Measurements from ENCODE around the gene METTL16. TPM values are rescaled to one million over a fixed set of nuclear protein-coding genes. Genes with fewer than 3 reads are reported as not detected.
A peak's percentile ranks its signal among the peaks of the same experiment; 100 is the strongest.

The METTL16 gene
- total RNA-seq, 2 experiments from 2014 or later: 26.6 to 41.5 TPM

- TF ChIP-seq EZH2phosphoT487 (IDR thresholded peaks at IDR 0.05; ENCODE audit: borderline replicate concordance, low read depth, low read length) (no peak), CTCF (conservative IDR thresholded peaks at IDR 0.05; ENCODE audit: low read length) (no peak)
- Histone ChIP-seq H3K4me1 (ENCODE audit: insufficient read depth, low read length, poor library complexity, severe bottlenecking) (peaks cover 36% of the 10 kb centered on the region), H3K9me2 (ENCODE audit: insufficient read depth, low read length) (no peaks in the 10 kb centered on the region), H3K9me3 (ENCODE audit: low read length) (no peaks in the 10 kb centered on the region), H3K36me3 (ENCODE audit: insufficient read depth, low read length) (no peaks in the 10 kb centered on the region), H2AFZ (ENCODE audit: low read length) (peak overlapping the region; percentile 11; the same call in 1 of the 2 replicates), H3K4me2 (ENCODE audit: low read length) (peak overlapping the region; percentile 95), H4K20me1 (ENCODE audit: insufficient read depth, low read length) (no peaks in the 10 kb centered on the region), H3K27ac (ENCODE audit: low read depth, low read length, poor library complexity, severe bottlenecking) (peak overlapping the region; percentile 82), H3K79me2 (ENCODE audit: insufficient read depth, low read depth, low read length) (no peaks in the 10 kb centered on the region), H3K4me3 (ENCODE audit: low read depth, low read length, poor library complexity, severe bottlenecking) (peak overlapping the region; percentile 81)
- DNase-seq (ENCODE audit: low spot score): peak; percentile 79
- ChIA-PET CTCF (ENCODE audit: unreplicated experiment) (no interaction called here), POLR2A (no interaction called here)
- intact Hi-C loops (cut with micrococcal nuclease; ENCODE audit: unreplicated experiment): loop anchor here (2.0 to 5.0 kb wide), 4 partner anchors 64 to 683 kb away; partner anchors contain the start of genes PAFAH1B1, SGSM2 and TSR1
- BruUV-seq (replicated peaks): no TSS peak
These were observed 111.2 kb downstream of the METTL16 start for GRCh38 chr17:2400474-2400866.

- no peaks in the 10 kb centered on the region for H3K79me2 ChIP-seq (ENCODE audit: insufficient read depth, low read depth, low read length)
- DNase-seq (ENCODE audit: low spot score): peak; percentile 94
- TF ChIP-seq EZH2phosphoT487 (IDR thresholded peaks at IDR 0.05; ENCODE audit: borderline replicate concordance, low read depth, low read length) (no peak), CTCF (conservative IDR thresholded peaks at IDR 0.05; ENCODE audit: low read length) (no peak)
- H3K27ac ChIP-seq (ENCODE audit: low read depth, low read length, poor library complexity, severe bottlenecking): peak overlapping the region; percentile 82
- peak overlapping the region; percentile 81 for H3K4me3 ChIP-seq (ENCODE audit: low read depth, low read length, poor library complexity, severe bottlenecking)
- no peaks in the 10 kb centered on the region for H3K9me3 ChIP-seq (ENCODE audit: low read length)
- no peaks in the 10 kb centered on the region for H3K9me2 ChIP-seq (ENCODE audit: insufficient read depth, low read length)
- H3K4me1 ChIP-seq (ENCODE audit: insufficient read depth, low read length, poor library complexity, severe bottlenecking): peaks cover 37% of the 10 kb centered on the region
- no TSS peak for BruUV-seq (replicated peaks)
- intact Hi-C loops (cut with micrococcal nuclease; ENCODE audit: unreplicated experiment): loop anchor here (2.0 to 5.0 kb wide), 4 partner anchors 63 to 683 kb away; partner anchors contain the start of genes PAFAH1B1, SGSM2 and TSR1
- ChIA-PET POLR2A (interaction anchor here (1.0 kb wide), 1 partner anchor 259 kb away, joined by 4 read pairs; no protein-coding TSS in a partner anchor), CTCF (ENCODE audit: unreplicated experiment) (no interaction called here)
- H3K36me3 ChIP-seq (ENCODE audit: insufficient read depth, low read length): no peaks in the 10 kb centered on the region
- H3K4me2 ChIP-seq (ENCODE audit: low read length): peak overlapping the region; percentile 95
- peak overlapping the region; percentile 11; the same call in 1 of the 2 replicates for H2AFZ ChIP-seq (ENCODE audit: low read length)
- H4K20me1 ChIP-seq (ENCODE audit: insufficient read depth, low read length): no peaks in the 10 kb centered on the region
These were observed 111.9 kb downstream of the METTL16 start for GRCh38 chr17:2399572-2400473.
